Activated CD4-positive, alpha-beta memory T cell treated with anti-CD3 and anti-CD28 coated beads for 36 hours (primary cell): Measurements from ENCODE around the gene IL11RA. TPM values are rescaled to one million over a fixed set of nuclear protein-coding genes. Genes with fewer than 3 reads are reported as not detected.

Experiments
- CTCF ChIA-PET: fragments of 350-600 bp; sonication (Branson Sonifier 250); formaldehyde crosslinking; loops from one replicate; lab custom pipeline; 2021; ENCODE audit warnings: antibody characterized with exemption, inconsistent platforms; lab: Charles Lee
- POLR2A ChIA-PET: fragments of 350-600 bp; sonication (Branson Sonifier 250); formaldehyde crosslinking; loops from one replicate; lab custom pipeline; 2021; ENCODE audit warnings: antibody characterized with exemption; lab: Charles Lee
- DNase-seq: peaks from one replicate; pipeline ENCODE4 v3.0.0-alpha.2; 2020
- H3K27ac Mint-ChIP-seq: one replicate; pipeline ENCODE4 v1.8.0; 2021; ENCODE audit warnings: mixed read lengths
- H3K27me3 Mint-ChIP-seq: one replicate; pipeline ENCODE4 v1.8.0; 2021; ENCODE audit warnings: mixed read lengths
- H3K36me3 Mint-ChIP-seq: one replicate; pipeline ENCODE4 v1.8.0; 2021; ENCODE audit warnings: mixed read lengths
- H3K4me1 Mint-ChIP-seq: one replicate; pipeline ENCODE4 v1.8.0; 2021; ENCODE audit warnings: low read depth, mixed read lengths
- H3K4me3 Mint-ChIP-seq: one replicate; pipeline ENCODE4 v1.8.0; 2021; ENCODE audit warnings: mild to moderate bottlenecking, mixed read lengths
- H3K9me3 Mint-ChIP-seq: one replicate; pipeline ENCODE4 v1.8.0; 2021; ENCODE audit warnings: mixed read lengths
- intact Hi-C: fragments of 100-400 bp; cut with micrococcal nuclease; formaldehyde crosslinking; loops from one replicate; pipeline ENCODE4 v1.15.1; 2023
- total RNA-seq, 2 experiments: library from RNA; stranded (reverse); gene quantifications; one replicate each; pipeline ENCODE4 v1.2.3, GENCODE V29; 2021

Gene IL11RA
- total RNA-seq, 2 experiments from 2014 or later, result 19.3 to 22.1 TPM

- CTCF ChIA-PET, result interaction anchor here (1.1 to 5.7 kb wide), 5 partner anchors 12 to 87 kb away, joined by 5 to 135 read pairs (median 7); partner anchors contain the start of genes ARID3C and SIGMAR1
- Mint-ChIP-seq H3K4me3 (no peak overlapping the region), H3K27me3 (no peaks in the 10 kb centered on the region), H3K4me1 (peaks cover 30% of the 10 kb centered on the region), H3K36me3 (peaks cover 3% of the 10 kb centered on the region), H3K9me3 (no peaks in the 10 kb centered on the region), H3K27ac (no peak overlapping the region)
- no peak for DNase-seq
- intact Hi-C loops, result no loop called here
- POLR2A ChIA-PET, result no interaction called here
Measured at GRCh38 chr9:34615132-34615531, 36.9 kb upstream of the IL11RA start.

DNA sequence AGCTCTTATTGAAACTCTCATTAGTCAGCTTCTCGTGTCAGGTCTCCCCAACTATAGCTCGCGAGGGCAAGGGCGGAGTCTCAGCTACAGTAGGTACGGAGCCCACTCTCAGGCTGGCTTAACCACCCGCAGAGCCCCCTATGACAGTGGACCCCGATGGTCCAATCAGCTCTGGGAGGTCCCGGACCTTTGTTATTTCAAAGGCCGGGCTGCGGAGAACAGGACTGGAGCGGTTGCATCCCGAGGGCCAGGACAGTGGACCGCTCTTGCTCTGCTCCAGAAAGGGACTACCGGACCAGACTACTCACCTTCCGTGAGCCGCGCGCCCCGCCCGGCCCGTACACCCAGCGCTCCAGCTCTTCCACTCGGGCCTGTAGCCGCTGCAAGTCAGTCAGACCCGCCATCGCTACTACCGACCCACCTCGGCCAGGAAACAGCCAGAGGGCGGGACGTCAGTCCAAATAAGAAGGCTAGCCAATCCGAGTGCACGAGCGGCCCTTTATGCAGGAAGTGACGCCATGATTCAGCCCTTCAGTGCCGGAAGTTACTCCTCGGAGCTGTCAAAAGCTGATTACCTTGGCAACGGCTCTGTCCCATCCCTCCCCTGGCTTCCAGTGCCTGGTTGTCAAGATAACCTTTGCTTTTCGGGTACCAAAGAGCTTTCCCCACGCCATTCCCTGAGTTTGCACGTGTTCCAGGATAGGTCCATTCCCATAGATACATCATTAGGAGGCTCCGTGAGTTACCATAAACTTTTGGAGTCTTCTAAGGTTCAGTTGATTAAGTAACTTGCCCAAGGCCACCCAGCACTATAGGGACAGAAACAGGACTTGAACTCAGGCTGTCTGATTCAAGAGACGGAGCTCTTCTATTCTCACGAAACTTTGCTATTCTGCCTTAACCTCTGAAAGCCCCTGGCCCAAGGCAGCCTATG, 31.7 kb upstream of the IL11RA start, which contains the start of gene DCTN3:
TSS of gene DCTN3 (minus strand) at position 435 of the 934 bp plus-strand sequence. CDS start at position 404, 31 bp downstream.
- CTCF ChIA-PET, result interaction anchor here (0.7 to 7.3 kb wide), 15 partner anchors 8 to 476 kb away, joined by 3 to 74 read pairs (median 7); partner anchors contain the start of genes ARID3C, GALT, MYORG and PIGO
- POLR2A ChIA-PET, result interaction anchor here (0.8 to 1.9 kb wide), 4 partner anchors 9 to 25 kb away, joined by 3 to 22 read pairs (median 4); partner anchors contain the start of genes ARID3C, RPP25L and SIGMAR1
- intact Hi-C loops, result loop anchor here (1.0 kb wide), 2 partner anchors 8 to 17 kb away; partner anchors contain the start of genes RPP25L and SIGMAR1

DNA sequence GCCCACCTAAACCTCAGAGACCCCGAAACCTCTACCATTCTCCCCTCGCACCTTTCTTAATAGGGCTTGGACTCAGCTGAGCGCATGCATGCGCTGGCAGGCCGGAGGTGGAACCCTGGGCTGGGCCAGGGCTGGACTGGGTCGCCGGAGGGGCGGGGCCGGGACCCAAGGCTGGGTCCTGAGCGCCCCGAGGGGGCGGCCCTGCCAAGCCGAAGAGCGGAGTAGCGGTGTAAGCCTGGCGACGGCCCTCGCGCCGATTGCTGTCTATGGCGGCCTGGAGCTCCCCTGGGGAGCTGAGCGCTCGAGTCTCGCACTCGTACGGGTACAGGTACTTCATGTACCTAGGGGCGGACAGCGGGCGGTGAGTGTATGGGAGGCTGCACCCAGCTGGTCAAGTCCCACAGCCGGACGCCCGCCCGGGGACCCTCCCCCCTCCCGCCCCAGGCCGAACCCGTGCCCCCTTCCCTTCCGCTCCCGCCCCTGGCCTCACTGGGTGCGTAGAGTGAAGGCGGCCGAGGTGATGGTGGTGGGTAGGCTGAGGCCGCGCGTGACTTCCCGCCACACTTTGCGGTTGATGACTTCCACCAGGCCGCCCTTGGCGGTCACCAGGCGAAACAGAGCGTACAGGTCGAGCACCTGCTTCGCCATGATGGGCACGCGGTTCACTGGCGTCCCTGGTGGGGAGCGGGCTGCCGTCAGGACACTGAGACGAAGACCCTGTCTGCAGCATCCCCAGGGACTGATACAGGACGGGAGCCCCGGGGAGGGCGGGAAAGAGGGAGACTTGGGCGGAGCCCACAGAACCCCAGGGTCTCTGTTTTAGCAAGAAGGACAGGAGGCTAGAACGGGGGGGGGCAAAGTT, 28.4 kb upstream of the IL11RA start:
- Mint-ChIP-seq H3K4me3 (peak overlapping the region; percentile 21), H3K36me3 (no peaks in the 10 kb centered on the region), H3K27me3 (peaks cover 48% of the 10 kb centered on the region), H3K9me3 (no peaks in the 10 kb centered on the region), H3K4me1 (peaks cover 33% of the 10 kb centered on the region), H3K27ac (no peak overlapping the region)
- peak; percentile 39 for DNase-seq
- CTCF ChIA-PET, result interaction anchor here (1.3 to 7.3 kb wide), 4 partner anchors 11 to 33 kb away, joined by 3 to 74 read pairs (median 4); partner anchors contain the start of gene RPP25L
- intact Hi-C loops, result no loop called here
- POLR2A ChIA-PET, result interaction anchor here (1.8 kb wide), 1 partner anchor 14 kb away, joined by 6 read pairs; the partner anchor contains the start of gene SIGMAR1

More for the DNA sequence above, 31.7 kb upstream of the IL11RA start, which contains the start of gene DCTN3:
- Mint-ChIP-seq H3K27me3 (peaks cover 25% of the 10 kb centered on the region), H3K4me3 (peak within 1 kb of the TSS; percentile 93), H3K4me1 (peaks cover 26% of the 10 kb centered on the region), H3K27ac (peak within 1 kb of the TSS; percentile 52), H3K36me3 (no peaks in the 10 kb centered on the region), H3K9me3 (no peaks in the 10 kb centered on the region)
- DNase-seq, result peak; percentile 95

DNA sequence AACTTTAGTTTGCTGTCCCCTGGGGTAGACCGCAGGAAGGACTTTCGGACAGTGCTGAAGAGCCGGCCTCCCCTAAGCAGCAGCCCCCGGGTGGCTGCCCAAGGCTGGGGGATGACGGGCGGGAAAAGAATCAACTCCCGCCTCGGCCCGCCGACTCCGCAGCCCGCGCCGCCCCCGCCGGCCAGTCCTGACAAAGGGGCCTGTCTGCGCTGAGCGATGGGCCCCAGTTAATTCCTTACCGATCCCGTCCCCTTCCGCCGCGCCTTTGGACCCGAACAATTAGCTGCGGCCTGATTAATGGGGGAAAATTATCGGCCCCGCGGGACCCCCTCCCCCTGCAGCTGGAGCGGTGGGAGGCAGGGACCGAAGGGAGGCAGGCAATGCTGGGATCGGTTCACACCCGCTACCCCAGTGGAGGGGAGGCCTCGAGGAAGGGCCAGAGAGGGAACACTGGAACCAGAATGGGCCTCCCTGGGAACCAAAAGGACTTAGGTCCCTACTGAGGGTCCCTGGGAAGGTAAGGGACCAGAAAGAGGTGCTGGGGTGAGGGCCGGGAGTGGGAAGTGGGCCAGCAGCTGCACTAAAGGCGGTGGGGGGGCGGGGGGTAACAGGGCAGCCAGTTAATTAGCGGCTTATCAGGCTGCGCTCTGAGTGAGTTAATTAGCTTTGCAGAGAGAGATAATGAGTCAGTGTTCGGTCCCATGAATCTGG, 27.4 kb upstream of the IL11RA start:
- Mint-ChIP-seq H3K27me3 (peaks cover 55% of the 10 kb centered on the region), H3K4me1 (peaks cover 29% of the 10 kb centered on the region), H3K4me3 (no peak overlapping the region), H3K9me3 (no peaks in the 10 kb centered on the region), H3K36me3 (no peaks in the 10 kb centered on the region), H3K27ac (no peak overlapping the region)
- DNase-seq, result no peak
- POLR2A ChIA-PET, result interaction anchor here (0.9 kb wide), 1 partner anchor 13 kb away, joined by 4 read pairs; the partner anchor contains the start of gene SIGMAR1
- CTCF ChIA-PET, result interaction anchor here (0.9 to 7.3 kb wide), 4 partner anchors 10 to 78 kb away, joined by 3 to 74 read pairs (median 6); partner anchors contain the start of gene RPP25L
- intact Hi-C loops, result no loop called here

- no peaks in the 10 kb centered on the region for H3K9me3 Mint-ChIP-seq
- DNase-seq, result no peak
- ChIA-PET POLR2A (interaction anchor here (0.9 kb wide), 1 partner anchor 12 kb away, joined by 4 read pairs; the partner anchor contains the start of gene SIGMAR1), CTCF (interaction anchor here (0.9 to 7.3 kb wide), 5 partner anchors 9 to 77 kb away, joined by 3 to 74 read pairs (median 5); partner anchors contain the start of gene RPP25L)
- peaks cover 58% of the 10 kb centered on the region for H3K27me3 Mint-ChIP-seq
- H3K4me1 Mint-ChIP-seq, result peaks cover 26% of the 10 kb centered on the region
- H3K36me3 Mint-ChIP-seq, result no peaks in the 10 kb centered on the region
- H3K4me3 Mint-ChIP-seq, result no peak overlapping the region
- intact Hi-C loops, result no loop called here
- H3K27ac Mint-ChIP-seq, result no peak overlapping the region
Measured at GRCh38 chr9:34625186-34625486, 26.8 kb upstream of the IL11RA start.

DNA sequence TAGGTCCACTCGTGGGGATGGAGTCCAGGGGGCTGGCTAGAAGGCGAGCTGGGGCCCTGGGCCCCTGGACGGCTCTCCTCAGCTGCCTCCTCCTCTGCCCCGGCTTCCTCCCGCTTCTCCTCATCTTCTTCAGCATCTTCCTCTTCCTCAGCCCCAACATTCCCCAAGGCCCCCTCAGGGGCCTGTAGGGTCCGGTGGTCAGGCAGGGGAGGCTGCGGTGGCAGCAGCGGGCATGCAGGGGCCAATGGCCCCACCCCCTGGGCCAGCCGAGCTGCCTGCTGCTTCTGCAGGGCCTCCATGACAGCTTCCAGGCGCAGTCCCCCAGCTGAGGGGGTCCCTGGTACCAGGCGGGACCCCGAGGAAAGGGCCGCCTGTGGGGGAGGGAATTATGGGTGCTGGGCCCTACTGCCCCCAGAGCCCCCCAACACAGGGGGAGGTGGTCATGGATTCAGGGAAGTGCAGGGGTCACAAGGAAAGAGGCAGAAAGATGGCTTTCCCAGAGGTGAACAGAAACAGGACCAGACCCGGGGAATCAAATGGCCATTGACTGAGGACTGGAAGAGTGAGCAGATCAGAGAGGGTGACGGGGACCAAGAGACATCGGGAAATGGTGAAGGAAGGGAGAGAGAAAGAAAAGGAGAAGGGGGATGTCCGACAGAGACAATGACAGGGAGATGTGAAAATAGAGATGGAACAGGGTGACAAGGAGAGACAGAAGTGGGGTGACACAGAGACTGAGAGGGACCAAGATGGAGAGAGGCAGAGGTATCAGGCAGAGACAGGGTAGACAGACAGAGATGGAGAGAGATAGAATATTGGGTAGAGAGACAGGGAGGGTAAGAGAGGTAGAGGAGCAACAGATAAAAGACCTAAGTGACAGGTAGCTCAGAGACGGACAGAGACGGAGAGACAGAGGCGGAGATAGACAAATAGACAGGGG, 24.0 kb upstream of the IL11RA start:
- intact Hi-C loops, result no loop called here
- H3K27ac Mint-ChIP-seq, result no peak overlapping the region
- H3K36me3 Mint-ChIP-seq, result no peaks in the 10 kb centered on the region
- peaks cover 17% of the 10 kb centered on the region for H3K4me1 Mint-ChIP-seq
- ChIA-PET POLR2A (no interaction called here), CTCF (interaction anchor here (1.0 to 2.2 kb wide), 3 partner anchors 12 to 75 kb away, joined by 3 to 6 read pairs (median 3); no protein-coding TSS in a partner anchor)
- DNase-seq, result no peak
- H3K27me3 Mint-ChIP-seq, result peaks cover 50% of the 10 kb centered on the region
- H3K9me3 Mint-ChIP-seq, result no peaks in the 10 kb centered on the region
- peak overlapping the region; percentile 60 for H3K4me3 Mint-ChIP-seq

DNA sequence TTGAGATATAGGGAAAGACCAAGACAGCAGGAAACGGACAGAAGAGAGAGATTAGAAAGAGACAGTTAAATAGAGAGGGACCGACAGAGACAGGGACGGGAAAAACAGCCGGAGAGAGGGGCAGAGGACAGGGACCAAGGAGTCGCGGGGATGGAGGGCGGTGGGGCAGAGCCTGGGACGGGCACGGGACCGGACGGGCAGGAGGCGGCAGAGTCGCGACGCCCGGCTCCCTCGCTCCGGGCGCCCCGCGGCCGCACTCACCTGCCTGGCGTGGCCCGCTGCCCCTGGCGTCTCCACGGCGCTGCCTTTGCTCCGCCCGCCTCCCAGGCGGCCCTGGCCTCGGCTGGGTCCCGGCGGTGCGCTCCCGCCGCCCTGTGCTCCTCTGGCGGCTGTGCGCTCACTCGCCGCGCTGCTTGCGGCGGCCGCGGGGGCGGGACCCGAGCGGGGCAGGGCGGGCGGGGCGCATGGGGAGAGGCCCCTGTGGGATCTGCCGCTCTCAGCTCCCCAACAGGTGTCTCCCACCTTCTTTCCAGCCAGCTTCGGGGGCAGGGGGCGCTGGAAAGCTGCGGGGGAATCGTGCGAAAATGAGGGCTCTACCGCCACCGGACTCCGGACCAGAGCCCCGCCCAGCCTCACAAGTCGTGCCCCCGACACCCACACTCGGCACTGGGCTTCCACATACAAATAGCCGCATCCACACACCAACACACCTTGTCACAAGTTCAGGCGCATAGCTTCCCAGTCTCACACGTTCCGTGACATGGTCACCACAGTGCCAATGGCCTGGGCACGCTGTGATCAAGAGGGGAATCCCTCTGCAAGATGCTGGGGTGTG, 23.1 kb upstream of the IL11RA start, which contains the start of gene ARID3C:
TSS of gene ARID3C (minus strand) at position 411 of the 835 bp plus-strand sequence. CDS start 1,052 bp downstream, outside the sequence.
- ChIA-PET POLR2A (interaction anchor here (1.1 kb wide), 1 partner anchor 8 kb away, joined by 3 read pairs; no protein-coding TSS in a partner anchor), CTCF (interaction anchor here (0.9 to 2.2 kb wide), 6 partner anchors 9 to 423 kb away, joined by 3 to 7 read pairs (median 3); partner anchors contain the start of genes DCTN3 and GALT)
- Mint-ChIP-seq H3K9me3 (no peaks in the 10 kb centered on the region), H3K27me3 (peaks cover 46% of the 10 kb centered on the region), H3K36me3 (no peaks in the 10 kb centered on the region), H3K4me1 (peaks cover 14% of the 10 kb centered on the region), H3K27ac (no peak within 1 kb of the TSS), H3K4me3 (peak within 1 kb of the TSS; percentile 66)
- DNase-seq, result peak; percentile 59
- intact Hi-C loops, result no loop called here

GRCh38 chr9:34629491-34629808, 22.5 kb upstream of the IL11RA start:
- POLR2A ChIA-PET, result interaction anchor here (1.1 kb wide), 1 partner anchor 9 kb away, joined by 3 read pairs; no protein-coding TSS in a partner anchor
- peak overlapping the region; percentile 66 for H3K4me3 Mint-ChIP-seq
- peaks cover 41% of the 10 kb centered on the region for H3K27me3 Mint-ChIP-seq
- H3K36me3 Mint-ChIP-seq, result no peaks in the 10 kb centered on the region
- no peak overlapping the region for H3K27ac Mint-ChIP-seq
- intact Hi-C loops, result no loop called here
- CTCF ChIA-PET, result interaction anchor here (0.9 to 2.2 kb wide), 5 partner anchors 9 to 423 kb away, joined by 3 to 7 read pairs (median 3); partner anchors contain the start of genes DCTN3 and GALT
- no peaks in the 10 kb centered on the region for H3K9me3 Mint-ChIP-seq
- H3K4me1 Mint-ChIP-seq, result peaks cover 19% of the 10 kb centered on the region
- no peak for DNase-seq
